GM15510 (cell line): Measurements from ENCODE around the gene ALG10B.

Experiments used
- POLR2A ChIP-seq: IDR thresholded peaks from 3 replicates; pipeline ENCODE4 v1.6.1; 2011; ENCODE audit warnings: borderline replicate concordance; ENCODE audit not compliant: insufficient read length; ENCODE audit errors: extremely low read depth

ALG10B gene, protein sequence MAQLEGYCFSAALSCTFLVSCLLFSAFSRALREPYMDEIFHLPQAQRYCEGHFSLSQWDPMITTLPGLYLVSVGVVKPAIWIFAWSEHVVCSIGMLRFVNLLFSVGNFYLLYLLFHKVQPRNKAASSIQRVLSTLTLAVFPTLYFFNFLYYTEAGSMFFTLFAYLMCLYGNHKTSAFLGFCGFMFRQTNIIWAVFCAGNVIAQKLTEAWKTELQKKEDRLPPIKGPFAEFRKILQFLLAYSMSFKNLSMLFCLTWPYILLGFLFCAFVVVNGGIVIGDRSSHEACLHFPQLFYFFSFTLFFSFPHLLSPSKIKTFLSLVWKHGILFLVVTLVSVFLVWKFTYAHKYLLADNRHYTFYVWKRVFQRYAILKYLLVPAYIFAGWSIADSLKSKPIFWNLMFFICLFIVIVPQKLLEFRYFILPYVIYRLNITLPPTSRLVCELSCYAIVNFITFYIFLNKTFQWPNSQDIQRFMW

DNA sequence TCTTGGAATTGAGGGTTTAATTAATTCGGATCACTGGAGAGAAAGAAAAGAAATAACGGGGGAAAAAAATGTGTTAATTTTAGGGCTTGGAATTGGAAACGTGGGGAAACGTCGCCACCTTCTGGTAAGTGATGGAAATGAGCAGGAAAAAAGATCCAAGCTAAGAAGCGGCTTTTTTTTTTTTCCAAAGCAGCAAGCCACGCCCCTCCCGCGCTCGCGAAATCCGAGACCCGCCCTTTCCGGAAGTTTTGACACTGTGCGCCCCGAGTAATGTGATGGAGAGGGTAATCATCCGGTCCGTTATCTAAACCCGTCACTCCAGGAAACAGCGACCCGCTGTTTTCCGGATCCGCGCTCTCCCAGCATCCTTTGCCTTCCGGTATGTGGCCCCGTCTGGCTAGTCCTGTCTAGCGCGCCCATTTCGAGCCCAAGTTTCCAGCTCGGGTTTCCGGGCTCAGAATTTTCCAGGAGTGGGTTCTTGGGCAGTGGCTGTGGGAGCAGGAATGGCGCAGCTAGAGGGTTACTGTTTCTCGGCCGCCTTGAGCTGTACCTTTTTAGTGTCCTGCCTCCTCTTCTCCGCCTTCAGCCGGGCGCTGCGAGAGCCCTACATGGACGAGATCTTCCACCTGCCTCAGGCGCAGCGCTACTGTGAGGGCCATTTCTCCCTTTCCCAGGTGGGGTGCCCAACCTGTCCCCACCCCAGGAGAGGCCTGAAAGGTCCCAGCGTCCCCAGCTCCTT is at the start of gene ALG10B:
Gene ALG10B, plus strand, starts transcription at position 384 of the 739 bp plus-strand sequence. Its CDS starts 120 bp downstream, at position 504.
- TF ChIP-seq POLR2A: peak; percentile 61

DNA sequence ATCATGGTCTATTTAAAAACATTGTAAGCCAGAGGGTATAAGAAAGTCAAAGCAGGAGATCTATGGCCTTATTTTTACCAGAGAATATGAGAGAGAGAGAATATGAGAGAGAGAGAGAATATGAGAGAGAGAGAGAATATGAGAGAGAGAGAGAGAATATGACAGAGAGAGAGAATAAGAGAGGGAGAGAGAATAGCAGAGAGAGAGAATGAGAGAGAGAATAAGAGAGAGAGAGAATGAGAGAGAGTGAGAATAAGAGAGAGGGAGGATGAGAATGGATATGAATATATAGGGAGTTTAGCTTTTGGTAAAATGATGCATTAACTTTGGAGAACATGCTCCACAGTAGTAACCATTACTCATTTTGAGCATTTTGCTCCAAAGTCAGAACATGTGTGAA is 48.0 kb upstream of the ALG10B start:
- TF ChIP-seq POLR2A: no peak

DNA sequence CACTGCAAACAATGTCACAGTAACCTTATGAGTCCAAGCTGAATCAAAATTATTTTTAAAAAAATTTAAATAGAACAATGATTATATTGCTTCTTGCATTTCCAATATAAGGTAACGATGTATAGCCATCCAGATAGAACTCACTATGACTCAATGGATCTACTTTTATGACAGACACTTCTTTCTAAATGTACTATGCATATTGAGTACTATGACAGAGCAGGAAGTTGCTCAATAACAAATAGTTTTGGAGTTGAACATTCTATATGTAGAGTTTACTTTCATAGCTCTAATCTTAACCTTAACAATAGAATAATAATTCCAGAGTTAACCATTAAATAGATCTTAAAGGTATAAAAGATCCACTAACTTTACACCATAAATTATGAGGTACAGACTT is 46.7 kb upstream of the ALG10B start:
- TF ChIP-seq POLR2A: no peak

DNA sequence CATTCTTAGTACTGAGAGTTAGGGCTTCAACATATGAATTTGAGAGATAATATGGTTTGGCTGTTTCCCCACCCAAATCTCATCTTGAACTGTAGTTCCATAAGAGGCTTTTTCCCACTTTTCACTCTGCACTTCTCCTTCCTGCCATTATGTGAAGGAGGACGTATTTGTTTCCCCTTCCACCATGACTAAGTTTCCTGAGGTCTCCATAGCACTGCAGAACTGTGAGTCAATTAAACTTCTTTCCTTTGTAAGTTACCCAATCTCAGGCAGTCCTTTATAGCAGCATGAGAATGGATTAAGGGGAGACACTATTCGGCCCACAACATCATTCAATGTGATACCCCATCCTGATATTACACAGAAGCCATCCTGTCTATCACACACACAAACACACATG is 36.8 kb upstream of the ALG10B start:
- no peak for TF ChIP-seq POLR2A

DNA sequence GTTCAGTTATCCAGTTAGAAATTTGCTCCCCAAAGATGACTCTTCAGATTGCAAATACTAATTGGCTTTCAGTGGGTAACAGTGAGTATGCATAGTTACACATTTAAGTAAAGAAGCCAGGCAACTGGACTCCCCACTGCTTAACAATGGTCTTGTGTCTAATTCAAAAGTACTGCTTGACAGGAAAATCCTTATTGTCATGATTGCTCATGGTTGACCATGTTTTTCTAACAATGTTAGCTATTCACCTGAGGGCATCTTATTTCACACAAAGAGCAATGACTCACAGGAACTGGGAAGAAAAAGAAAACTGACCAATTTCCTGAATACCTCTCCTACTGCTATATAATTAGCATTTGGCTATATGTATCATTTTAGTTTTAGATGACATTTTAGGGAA is 33.7 kb upstream of the ALG10B start:
- no peak for TF ChIP-seq POLR2A

DNA sequence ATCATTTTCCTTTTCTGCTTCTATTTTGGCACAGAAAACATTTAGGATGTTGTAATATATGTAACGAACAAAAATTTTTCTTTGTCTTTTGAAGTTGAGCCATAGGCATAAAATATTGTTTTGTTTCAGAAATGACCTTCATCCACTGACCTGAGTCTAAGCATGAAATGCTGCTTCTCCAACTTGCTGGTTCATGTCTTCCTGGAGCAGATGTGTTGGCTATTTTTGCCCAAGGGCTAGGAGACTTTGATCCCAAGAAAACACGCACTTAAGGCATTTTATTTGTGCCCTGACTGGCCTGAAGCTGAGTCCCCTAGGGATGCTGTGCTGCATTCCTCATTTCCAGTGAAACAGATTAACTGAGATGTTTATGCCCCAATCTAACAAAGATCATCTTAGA is 27.2 kb upstream of the ALG10B start:
- TF ChIP-seq POLR2A: no peak

DNA sequence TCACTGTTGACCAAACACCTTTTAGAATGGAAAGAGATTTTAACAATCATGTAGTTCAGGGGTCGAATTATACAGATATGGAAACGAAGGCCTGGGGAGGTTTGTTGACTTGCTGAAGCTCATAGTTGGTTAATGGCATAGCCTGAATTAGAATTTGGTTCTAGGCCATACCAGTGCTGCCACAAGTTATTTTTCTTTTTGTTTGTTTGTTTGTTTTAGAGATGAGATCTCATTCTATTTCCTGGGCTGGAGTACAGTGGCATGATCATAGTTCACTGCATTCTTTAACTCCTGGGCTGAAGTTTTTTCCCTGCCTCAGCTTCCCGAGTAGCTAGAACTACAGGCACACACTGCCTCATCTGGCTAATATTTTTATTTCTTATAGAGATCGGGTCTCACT is 25.4 kb upstream of the ALG10B start:
- TF ChIP-seq POLR2A: no peak

DNA sequence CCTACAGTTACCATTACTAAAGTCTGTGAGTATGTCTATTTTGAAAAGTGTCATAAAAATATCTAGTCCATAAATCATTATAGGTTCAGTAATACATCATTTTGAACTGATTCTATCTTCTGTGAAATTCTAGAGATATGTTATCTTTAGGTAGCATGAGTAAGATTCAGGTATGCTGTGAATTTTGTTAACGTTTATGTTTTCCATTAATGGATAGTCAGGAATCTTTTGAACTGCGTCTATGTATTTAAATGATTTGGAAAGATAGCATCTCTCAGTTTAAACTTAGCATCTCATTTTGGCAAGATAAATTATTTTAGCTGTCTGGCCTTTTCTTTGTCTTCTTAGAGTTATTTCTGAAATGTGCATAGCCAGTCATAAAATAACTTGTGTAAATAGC is 8.3 kb downstream of the ALG10B start:
- no peak for TF ChIP-seq POLR2A

DNA sequence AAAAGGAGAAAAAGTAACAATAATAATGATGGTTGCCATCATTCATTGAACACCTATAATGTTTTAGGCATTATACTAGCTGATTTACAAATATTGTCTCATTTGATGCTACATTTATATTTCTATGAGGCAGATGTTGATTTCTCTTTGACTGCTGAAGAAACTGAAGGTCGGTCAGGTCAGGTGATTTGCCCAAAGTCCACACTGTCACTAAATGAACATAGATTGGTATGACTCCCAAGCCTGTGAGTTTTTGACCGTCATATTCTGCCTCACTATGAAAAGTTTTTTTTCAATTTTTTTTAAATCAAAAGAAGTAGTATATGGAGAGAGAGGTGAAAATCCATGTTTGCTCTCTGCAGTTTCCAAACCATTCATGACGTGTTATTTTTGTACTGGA is 10.8 kb downstream of the ALG10B start:
- no peak for TF ChIP-seq POLR2A

DNA sequence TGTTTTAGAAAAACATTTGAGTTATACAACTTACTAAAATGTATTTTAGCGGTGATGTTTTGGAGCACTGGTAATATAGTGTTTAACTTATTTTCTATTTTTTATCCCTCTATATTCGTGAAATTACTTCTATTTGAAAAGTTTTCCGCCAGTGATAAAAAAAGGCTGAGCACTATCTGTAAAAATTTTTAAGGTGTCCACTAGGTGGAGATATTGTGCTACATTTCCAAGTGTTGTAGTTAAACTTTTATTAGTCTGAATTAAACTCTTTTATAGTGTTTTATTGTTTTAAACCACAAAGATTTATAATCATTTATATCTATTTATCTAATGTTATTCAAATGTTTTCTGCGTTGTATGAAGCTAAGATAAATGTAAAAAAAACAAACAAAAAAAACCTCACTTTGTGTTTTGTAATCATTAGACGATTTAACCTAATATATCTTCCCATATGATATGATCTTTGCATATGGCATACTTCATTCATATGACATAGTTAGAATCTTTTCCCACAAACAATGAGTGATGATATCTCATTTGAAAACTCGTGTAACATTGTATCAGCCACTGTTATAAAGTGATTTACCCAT is 11.8 kb downstream of the ALG10B start:
- TF ChIP-seq POLR2A: no peak

DNA sequence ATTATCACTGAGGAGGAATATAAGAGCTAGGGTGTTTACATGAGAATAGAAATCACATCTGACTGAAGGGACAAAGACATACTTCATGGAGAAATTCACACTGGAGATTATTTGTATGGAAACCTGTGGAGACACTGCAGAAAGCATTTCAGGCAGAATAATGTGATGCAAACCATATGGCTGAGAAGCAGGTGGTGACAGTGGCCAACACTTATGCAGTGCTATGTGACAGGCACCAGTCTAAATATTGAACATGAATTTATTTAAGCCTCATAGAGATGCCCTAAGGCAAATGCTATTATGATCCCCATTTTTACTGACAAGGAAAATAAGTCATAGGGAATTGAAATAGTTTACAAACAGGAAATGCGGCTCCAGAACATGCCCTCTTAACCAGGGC is 16.2 kb downstream of the ALG10B start:
- TF ChIP-seq POLR2A: no peak

DNA sequence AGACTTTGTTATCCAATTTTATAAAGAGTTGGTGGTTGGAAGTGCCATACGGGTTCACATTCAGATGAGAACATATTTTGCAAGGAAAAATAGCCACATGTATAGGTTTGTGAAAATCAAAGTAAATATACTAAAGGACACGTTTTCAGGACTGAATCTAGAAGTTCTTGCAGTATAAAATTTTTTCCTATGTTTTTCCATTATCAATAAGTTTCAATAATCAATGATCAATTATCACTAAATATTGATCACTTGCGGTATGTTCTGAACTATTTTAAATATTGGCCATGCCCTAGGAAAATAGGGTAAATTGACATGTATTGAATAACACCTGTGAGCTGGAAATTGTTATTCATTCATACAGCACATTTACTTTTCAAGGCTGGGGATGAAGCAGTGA is 25.9 kb downstream of the ALG10B start:
- TF ChIP-seq POLR2A: no peak

DNA sequence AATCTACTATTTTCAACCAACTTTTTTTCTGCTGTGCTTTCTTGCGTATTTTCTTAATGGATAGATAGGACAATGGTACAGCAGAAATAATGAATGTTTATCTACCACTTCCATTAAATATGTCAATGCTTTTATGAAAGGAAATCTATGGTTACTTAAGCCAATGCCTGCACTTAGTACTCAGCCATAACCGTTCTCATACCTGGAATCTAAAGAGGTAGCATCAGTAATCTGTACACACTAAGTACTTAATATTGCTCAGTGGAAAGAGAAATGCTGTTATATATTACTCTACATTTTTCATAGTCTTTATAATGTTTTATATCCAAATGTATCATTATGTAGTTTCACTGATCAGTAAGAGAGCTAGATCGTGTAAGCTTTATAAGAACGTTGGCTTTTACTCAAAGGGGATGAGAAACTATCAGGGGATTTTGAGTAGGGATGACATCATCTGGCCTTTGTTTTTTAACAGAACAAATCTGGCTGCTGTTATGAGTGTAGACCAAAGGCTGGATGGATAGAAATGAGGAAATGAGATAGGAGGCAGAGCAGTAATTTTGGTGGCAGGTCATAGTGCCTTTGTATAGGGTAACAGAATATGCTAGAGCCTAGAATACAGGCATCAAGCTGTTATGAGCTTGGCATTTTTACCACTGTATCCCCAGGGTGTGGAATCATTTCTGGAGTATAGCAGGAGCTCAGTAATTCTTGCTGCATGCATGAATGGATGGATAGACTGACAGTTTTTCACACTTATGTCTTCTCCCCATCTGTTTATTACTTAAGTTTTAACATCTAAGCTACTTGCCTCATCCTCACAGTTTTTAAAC is 34.0 kb downstream of the ALG10B start:
- no peak for TF ChIP-seq POLR2A

DNA sequence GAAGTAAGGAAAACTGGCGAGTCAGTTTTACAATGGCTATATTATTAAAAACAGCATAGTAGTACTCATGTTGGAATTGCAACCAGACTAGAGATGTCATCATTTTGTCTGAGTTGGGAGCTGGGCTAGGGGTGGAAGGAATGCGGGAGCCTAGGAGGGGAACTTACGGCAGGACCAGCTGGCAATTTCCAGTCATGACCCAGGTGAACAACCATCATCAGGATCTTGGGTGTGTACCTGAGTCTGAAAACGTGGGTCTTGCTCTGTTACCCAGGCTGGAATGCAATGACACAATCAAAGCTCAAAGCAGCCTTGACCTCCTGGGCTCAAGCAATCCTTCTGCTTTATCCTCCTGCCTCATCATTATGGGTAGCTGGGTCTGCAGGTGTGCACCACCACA is 50.9 kb downstream of the ALG10B start:
- no peak for TF ChIP-seq POLR2A

DNA sequence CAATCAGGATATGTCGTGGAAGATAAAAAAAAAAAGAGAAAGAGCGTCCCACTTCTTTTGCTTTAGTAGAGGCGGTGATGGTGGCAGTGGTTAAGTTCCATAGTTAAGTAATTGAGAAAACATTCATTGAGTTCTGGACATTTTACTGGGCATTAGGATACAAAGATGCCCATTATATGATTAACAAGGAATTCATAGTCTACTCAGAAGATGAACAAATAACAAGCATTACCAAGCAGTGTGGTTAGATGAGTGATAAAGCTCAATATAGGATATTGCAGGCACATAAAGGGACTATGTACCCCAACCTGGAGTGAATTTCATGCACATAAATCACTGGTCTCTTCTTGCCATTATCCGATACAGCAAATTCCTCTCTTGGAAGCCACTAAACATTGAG is 53.7 kb downstream of the ALG10B start:
- no peak for TF ChIP-seq POLR2A
